Measurements from ENCODE around the gene OR10H4. TPM values are rescaled to one million over a fixed set of nuclear protein-coding genes. Genes with fewer than 3 reads are reported as not detected.
"Not testable (repeated sequence)": the region's sequence is repeated elsewhere in the genome, so short reads cannot be mapped to it uniquely, and the experiment has no call there.

The OR10H4 gene
- total RNA-seq, 1 donor from 2014 or later = not detected

DNA sequence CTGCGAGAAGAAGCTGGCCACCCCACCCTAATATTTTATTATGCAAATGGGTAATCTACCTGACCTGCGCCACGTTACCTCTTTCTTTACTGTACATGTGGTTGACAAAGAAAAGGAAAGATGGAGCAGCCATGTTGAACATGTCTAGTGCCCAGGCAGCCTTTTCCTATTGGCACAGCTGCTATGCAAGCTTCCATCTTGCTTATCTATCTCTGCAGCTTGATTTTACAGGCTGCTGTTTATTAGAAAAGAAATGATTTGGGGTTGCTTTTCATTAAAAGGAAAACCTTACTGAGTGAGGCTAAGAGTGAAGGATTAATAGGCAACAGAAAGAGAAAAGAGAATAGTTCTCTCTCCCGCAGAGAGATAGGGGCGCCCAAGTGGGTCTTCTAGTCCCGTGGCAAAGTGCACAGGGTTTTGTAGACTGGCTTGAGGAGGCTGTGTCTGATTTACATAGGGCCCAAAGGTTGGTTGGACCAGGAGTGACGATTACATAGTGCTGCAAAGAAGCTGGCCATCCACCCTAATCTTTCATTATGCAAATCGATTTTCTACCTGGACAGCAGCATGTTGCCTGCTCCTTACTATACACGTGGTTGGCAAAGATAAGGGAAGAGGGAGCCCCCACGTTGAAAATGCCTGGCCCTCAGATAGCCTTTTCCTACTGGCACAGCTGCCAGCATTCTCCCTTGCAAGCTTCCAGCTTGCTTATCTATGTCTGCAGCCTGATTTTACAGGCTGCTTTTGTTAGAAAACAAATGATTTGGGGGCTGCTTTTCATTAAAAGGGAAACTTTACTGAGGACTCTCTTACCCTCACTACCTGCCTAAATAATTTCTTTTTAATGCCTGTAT, 28.3 kb downstream of the OR10H4 start:
- H3K27ac ChIP-seq (ENCODE audit: low read depth, low read length) = no peak overlapping the region
- H3K4me3 ChIP-seq (ENCODE audit: low read length in 3 of 3) = no peak overlapping the region
- H3K4me1 ChIP-seq (ENCODE audit: control insufficient read depth in 3 of 3, insufficient read depth in 3 of 3, low read length in 3 of 3) = no peaks in the 10 kb centered on the region
- no peaks in the 10 kb centered on the region for H3K36me3 ChIP-seq (ENCODE audit: control insufficient read depth in 3 of 3, insufficient read depth in 3 of 3, low read length in 3 of 3)
- peaks cover 0 to 3% (median 0%) of the 10 kb centered on the region in 3 donors for H3K9me3 ChIP-seq (ENCODE audit: control insufficient read depth in 3 of 3, low read length in 3 of 3)
- H3K27me3 ChIP-seq (ENCODE audit: control insufficient read depth in 3 of 3, insufficient read depth in 3 of 3, low read length in 3 of 3) = peaks cover 0 to 15% (median 4%) of the 10 kb centered on the region in 3 donors
- H3K9ac ChIP-seq (ENCODE audit: low read depth in 1 of 3, low read length in 3 of 3) = no peak overlapping the region

DNA sequence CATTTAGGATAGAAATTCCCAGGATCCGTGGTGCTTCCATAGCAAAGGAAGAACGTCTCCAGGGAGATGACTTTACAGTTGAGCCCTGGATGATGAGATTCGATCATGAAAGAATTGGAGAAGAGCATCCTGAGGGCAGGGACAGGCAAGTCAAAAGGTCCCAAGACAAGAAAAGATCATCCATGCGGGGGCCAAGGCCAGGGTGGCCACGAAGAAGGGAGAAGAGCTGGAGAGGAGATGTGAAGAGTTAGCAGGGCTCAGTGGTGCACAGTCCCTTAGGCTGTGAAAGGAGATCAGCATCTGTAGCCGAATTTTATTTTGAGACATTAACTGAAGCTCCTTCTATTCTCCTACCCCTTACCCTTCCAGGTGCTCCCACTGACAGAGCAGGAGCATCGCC, 28.9 kb downstream of the OR10H4 start:
- Histone ChIP-seq H3K9me3 (ENCODE audit: control insufficient read depth in 3 of 3, low read length in 3 of 3) (peaks cover 0 to 3% (median 0%) of the 10 kb centered on the region in 3 donors), H3K4me3 (ENCODE audit: low read length in 3 of 3) (no peak overlapping the region), H3K27me3 (ENCODE audit: control insufficient read depth in 3 of 3, insufficient read depth in 3 of 3, low read length in 3 of 3) (peaks cover 0 to 15% (median 4%) of the 10 kb centered on the region in 3 donors), H3K27ac (ENCODE audit: low read depth, low read length) (no peak overlapping the region), H3K36me3 (ENCODE audit: control insufficient read depth in 3 of 3, insufficient read depth in 3 of 3, low read length in 3 of 3) (no peaks in the 10 kb centered on the region), H3K9ac (ENCODE audit: low read depth in 1 of 3, low read length in 3 of 3) (no peak overlapping the region), H3K4me1 (ENCODE audit: control insufficient read depth in 3 of 3, insufficient read depth in 3 of 3, low read length in 3 of 3) (no peaks in the 10 kb centered on the region)

DNA sequence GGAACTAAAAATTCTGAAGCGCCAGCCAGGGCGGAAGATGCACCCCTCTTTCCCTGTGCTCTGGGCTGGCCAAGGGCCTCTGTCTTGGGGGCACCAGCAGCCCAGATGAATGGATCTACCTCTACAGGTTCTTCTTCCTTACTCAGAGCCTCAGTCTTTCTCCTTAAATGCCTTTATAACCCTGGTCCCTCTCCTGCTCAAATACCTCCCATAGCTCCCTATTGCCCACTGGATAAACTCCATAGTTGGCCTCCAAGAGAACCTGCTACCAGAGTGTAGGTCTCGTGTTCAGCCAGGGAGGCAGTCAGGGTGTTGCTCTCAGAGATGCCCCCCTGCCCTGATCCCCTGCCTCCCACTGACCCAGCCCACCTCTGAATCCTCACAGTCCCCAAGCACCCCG, 30.5 kb downstream of the OR10H4 start:
- H3K27me3 ChIP-seq (ENCODE audit: control insufficient read depth in 3 of 3, insufficient read depth in 3 of 3, low read length in 3 of 3) = peaks cover 0 to 13% (median 4%) of the 10 kb centered on the region in 3 donors
- no peak overlapping the region for H3K27ac ChIP-seq (ENCODE audit: low read depth, low read length)
- peaks cover 0 to 3% (median 0%) of the 10 kb centered on the region in 3 donors for H3K9me3 ChIP-seq (ENCODE audit: control insufficient read depth in 3 of 3, low read length in 3 of 3)
- H3K4me3 ChIP-seq (ENCODE audit: low read length in 3 of 3) = no peak overlapping the region
- H3K9ac ChIP-seq (ENCODE audit: low read depth in 1 of 3, low read length in 3 of 3) = no peak overlapping the region
- H3K36me3 ChIP-seq (ENCODE audit: control insufficient read depth in 3 of 3, insufficient read depth in 3 of 3, low read length in 3 of 3) = no peaks in the 10 kb centered on the region
- no peaks in the 10 kb centered on the region for H3K4me1 ChIP-seq (ENCODE audit: control insufficient read depth in 3 of 3, insufficient read depth in 3 of 3, low read length in 3 of 3)

DNA sequence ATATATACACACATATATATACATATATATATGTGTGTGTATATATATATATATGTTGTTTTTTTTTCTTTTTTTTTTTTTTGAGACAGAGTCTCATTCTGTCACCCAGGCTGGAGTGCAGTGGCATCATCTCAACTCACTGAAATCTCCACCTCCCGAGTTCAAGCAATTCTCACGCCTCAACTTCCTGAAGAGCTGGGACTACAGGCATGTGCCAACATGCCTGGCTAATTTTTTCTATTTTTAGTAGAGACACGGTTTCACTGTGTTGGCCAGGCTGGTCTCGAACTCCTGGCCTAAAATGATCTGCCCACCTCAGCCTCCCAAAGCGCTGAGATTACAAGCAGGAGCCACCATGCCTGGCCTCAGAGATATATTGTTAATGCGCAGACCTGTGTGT, 37.0 kb downstream of the OR10H4 start:
- H3K4me3 ChIP-seq (ENCODE audit: low read length in 3 of 3) = not testable (repeated sequence)

DNA sequence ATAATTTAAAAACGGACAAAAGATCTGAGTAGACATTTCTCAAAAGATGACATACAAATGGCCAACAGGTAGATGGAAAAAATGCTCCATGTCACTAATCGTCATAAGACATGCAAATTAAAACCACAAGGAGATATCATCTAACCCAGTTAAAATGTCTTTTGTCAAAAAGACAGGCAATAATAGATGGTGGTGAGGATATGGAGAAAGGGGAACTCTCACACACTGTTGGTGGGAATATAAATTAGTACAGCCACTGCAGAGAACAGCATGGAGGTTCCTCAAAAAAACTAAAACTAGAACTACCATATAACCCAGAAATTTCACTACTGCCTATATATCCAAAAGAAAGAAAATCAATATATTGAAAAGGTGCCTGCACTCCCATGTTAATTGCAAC, 37.9 kb downstream of the OR10H4 start:
- Histone ChIP-seq H3K36me3 (ENCODE audit: control insufficient read depth in 3 of 3, insufficient read depth in 3 of 3, low read length in 3 of 3) (no peaks in the 10 kb centered on the region), H3K27ac (ENCODE audit: low read depth, low read length) (no peak overlapping the region), H3K4me1 (ENCODE audit: control insufficient read depth in 3 of 3, insufficient read depth in 3 of 3, low read length in 3 of 3) (no peaks in the 10 kb centered on the region), H3K4me3 (ENCODE audit: low read length in 3 of 3) (no peak overlapping the region), H3K9me3 (ENCODE audit: control insufficient read depth in 3 of 3, low read length in 3 of 3) (peaks cover 0 to 2% (median 0%) of the 10 kb centered on the region in 3 donors), H3K27me3 (ENCODE audit: control insufficient read depth in 3 of 3, insufficient read depth in 3 of 3, low read length in 3 of 3) (peaks cover 0 to 5% (median 3%) of the 10 kb centered on the region in 3 donors), H3K9ac (ENCODE audit: low read depth in 1 of 3, low read length in 3 of 3) (no peak overlapping the region)

More for the DNA sequence above, 37.0 kb downstream of the OR10H4 start:
- not testable (repeated sequence) for H3K9me3 ChIP-seq (ENCODE audit: control insufficient read depth in 3 of 3, low read length in 3 of 3); H3K36me3 ChIP-seq (ENCODE audit: control insufficient read depth in 3 of 3, insufficient read depth in 3 of 3, low read length in 3 of 3); H3K9ac ChIP-seq (ENCODE audit: low read depth in 1 of 3, low read length in 3 of 3); H3K27ac ChIP-seq (ENCODE audit: low read depth, low read length); H3K4me1 ChIP-seq (ENCODE audit: control insufficient read depth in 3 of 3, insufficient read depth in 3 of 3, low read length in 3 of 3); H3K27me3 ChIP-seq (ENCODE audit: control insufficient read depth in 3 of 3, insufficient read depth in 3 of 3, low read length in 3 of 3)

DNA sequence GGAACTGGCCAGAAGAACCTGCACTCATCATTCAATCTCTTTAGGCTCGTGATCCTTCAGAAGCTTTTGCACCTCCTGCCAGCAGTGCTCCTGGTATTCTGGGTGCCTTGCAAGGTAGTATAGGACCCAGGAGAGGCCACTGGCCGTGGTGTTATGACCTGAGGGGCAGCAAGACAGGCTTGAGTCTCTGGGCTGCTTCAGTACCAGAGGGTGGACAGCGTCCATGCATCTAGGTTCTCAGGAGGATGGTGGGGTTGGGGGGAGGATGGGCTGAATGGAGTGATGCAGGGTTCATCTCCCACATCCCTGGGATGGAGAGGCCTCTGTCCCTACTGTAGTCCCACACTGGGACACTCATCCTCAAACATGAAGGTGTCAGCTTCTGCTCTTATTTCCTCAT, 41.1 kb downstream of the OR10H4 start:
- Histone ChIP-seq H3K4me3 (ENCODE audit: low read length in 3 of 3) (no peak overlapping the region), H3K4me1 (ENCODE audit: control insufficient read depth in 3 of 3, insufficient read depth in 3 of 3, low read length in 3 of 3) (no peaks in the 10 kb centered on the region), H3K27me3 (ENCODE audit: control insufficient read depth in 3 of 3, insufficient read depth in 3 of 3, low read length in 3 of 3) (peaks cover 0 to 10% (median 5%) of the 10 kb centered on the region in 3 donors), H3K36me3 (ENCODE audit: control insufficient read depth in 3 of 3, insufficient read depth in 3 of 3, low read length in 3 of 3) (no peaks in the 10 kb centered on the region), H3K9ac (ENCODE audit: low read depth in 1 of 3, low read length in 3 of 3) (no peak overlapping the region), H3K27ac (ENCODE audit: low read depth, low read length) (no peak overlapping the region), H3K9me3 (ENCODE audit: control insufficient read depth in 3 of 3, low read length in 3 of 3) (peaks cover 0 to 2% (median 0%) of the 10 kb centered on the region in 3 donors)

DNA sequence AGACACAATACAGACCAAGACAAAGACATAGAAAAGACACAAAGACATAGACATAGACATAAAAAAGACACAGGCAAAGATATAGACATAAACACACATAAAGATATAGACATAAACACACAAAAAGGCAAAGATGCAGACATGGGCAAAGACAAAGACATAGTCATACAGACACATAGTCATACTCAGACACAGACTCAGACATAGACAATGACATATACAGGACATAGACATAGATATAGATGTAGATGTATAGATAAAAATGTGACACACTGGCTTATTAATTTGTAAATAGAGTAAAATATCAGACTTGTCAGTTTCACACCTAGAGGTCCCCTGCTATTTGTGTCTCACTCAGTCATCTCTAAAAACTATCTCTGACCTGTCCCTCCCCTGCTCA, 42.8 kb downstream of the OR10H4 start:
- Histone ChIP-seq H3K4me1 (ENCODE audit: control insufficient read depth in 3 of 3, insufficient read depth in 3 of 3, low read length in 3 of 3) (no peaks in the 10 kb centered on the region), H3K27ac (ENCODE audit: low read depth, low read length) (no peak overlapping the region), H3K9ac (ENCODE audit: low read depth in 1 of 3, low read length in 3 of 3) (no peak overlapping the region), H3K36me3 (ENCODE audit: control insufficient read depth in 3 of 3, insufficient read depth in 3 of 3, low read length in 3 of 3) (no peaks in the 10 kb centered on the region), H3K27me3 (ENCODE audit: control insufficient read depth in 3 of 3, insufficient read depth in 3 of 3, low read length in 3 of 3) (peaks cover 0 to 10% (median 5%) of the 10 kb centered on the region in 3 donors), H3K4me3 (ENCODE audit: low read length in 3 of 3) (no peak overlapping the region), H3K9me3 (ENCODE audit: control insufficient read depth in 3 of 3, low read length in 3 of 3) (peaks cover 0 to 2% (median 0%) of the 10 kb centered on the region in 3 donors)

DNA sequence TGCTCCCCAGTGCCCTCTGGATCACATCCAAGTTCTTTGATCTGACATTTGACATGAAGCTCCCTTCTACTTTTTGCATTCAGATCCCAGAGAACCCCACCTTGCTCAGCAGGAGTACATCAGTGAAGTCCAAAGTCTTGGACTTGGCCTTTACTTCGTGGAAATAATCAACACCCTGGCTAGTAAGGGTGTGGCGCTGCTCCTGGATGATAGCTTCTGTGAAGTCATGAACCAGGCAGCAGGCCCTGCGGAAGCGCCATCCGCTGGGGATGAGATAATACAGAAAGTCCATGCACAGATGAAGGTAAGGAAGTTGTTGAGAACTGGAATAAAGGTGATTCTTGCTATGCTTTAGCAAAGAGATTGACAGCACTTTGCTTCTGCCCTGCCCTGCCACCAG, 43.2 kb downstream of the OR10H4 start:
- H3K4me1 ChIP-seq (ENCODE audit: control insufficient read depth in 3 of 3, insufficient read depth in 3 of 3, low read length in 3 of 3) = no peaks in the 10 kb centered on the region
- peaks cover 0 to 10% (median 5%) of the 10 kb centered on the region in 3 donors for H3K27me3 ChIP-seq (ENCODE audit: control insufficient read depth in 3 of 3, insufficient read depth in 3 of 3, low read length in 3 of 3)
- no peak overlapping the region for H3K27ac ChIP-seq (ENCODE audit: low read depth, low read length)
- H3K9me3 ChIP-seq (ENCODE audit: control insufficient read depth in 3 of 3, low read length in 3 of 3) = peaks cover 0 to 1% (median 0%) of the 10 kb centered on the region in 3 donors
- H3K4me3 ChIP-seq (ENCODE audit: low read length in 3 of 3) = no peak overlapping the region
- H3K9ac ChIP-seq (ENCODE audit: low read depth in 1 of 3, low read length in 3 of 3) = no peak overlapping the region
- H3K36me3 ChIP-seq (ENCODE audit: control insufficient read depth in 3 of 3, insufficient read depth in 3 of 3, low read length in 3 of 3) = no peaks in the 10 kb centered on the region

DNA sequence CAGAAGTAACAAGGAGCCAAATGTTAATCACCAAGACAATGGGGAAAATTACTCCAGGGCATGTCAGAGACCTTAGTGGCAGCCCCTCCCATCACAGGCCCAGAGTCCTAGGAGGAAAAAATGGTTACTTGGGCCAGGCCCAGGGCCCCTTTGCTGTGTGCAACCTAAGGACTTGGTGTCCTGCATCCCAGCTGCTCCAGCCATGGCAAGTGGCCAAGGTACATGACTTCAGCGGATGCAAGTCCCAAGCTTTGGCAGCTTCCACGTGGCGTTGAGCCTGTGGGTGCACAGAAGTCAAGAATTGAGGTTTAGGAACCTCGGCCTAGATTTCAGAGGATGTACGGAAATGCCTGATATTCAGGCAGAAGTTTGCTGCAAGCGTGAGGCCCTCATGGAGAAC, 46.7 kb downstream of the OR10H4 start:
- Histone ChIP-seq H3K9ac (ENCODE audit: low read depth in 1 of 3, low read length in 3 of 3) (no peak overlapping the region), H3K4me1 (ENCODE audit: control insufficient read depth in 3 of 3, insufficient read depth in 3 of 3, low read length in 3 of 3) (no peaks in the 10 kb centered on the region), H3K27ac (ENCODE audit: low read depth, low read length) (no peak overlapping the region), H3K27me3 (ENCODE audit: control insufficient read depth in 3 of 3, insufficient read depth in 3 of 3, low read length in 3 of 3) (peaks cover 0 to 5% (median 2%) of the 10 kb centered on the region in 3 donors), H3K4me3 (ENCODE audit: low read length in 3 of 3) (no peak overlapping the region), H3K36me3 (ENCODE audit: control insufficient read depth in 3 of 3, insufficient read depth in 3 of 3, low read length in 3 of 3) (no peaks in the 10 kb centered on the region), H3K9me3 (ENCODE audit: control insufficient read depth in 3 of 3, low read length in 3 of 3) (no peaks in the 10 kb centered on the region)

DNA sequence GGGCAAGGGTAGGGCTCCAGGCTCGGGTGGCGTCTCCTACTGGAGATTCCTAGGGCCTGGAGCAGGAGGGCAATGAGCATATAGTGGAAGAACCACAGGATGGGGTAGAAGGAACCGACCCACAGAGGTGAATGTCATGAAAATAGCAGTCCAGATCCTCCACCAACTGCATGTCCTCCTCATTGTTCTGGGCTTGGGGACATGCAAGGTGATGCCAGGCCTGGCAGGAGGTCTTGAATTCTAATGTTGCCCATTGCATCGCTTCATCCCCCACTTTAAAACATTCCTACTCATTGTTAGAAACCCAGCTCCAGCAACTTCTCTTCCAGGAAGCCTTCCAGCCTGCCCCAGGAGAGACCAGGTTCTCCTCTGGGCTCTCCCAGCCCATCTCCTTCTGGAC, 49.4 kb downstream of the OR10H4 start:
- H3K4me1 ChIP-seq (ENCODE audit: control insufficient read depth in 3 of 3, insufficient read depth in 3 of 3, low read length in 3 of 3) = peaks cover 7 to 13% (median 10%) of the 10 kb centered on the region in 3 donors
- no peak overlapping the region for H3K4me3 ChIP-seq (ENCODE audit: low read length in 3 of 3)
- H3K27ac ChIP-seq (ENCODE audit: low read depth, low read length) = no peak overlapping the region
- H3K9me3 ChIP-seq (ENCODE audit: control insufficient read depth in 3 of 3, low read length in 3 of 3) = no peaks in the 10 kb centered on the region
- no peaks in the 10 kb centered on the region for H3K36me3 ChIP-seq (ENCODE audit: control insufficient read depth in 3 of 3, insufficient read depth in 3 of 3, low read length in 3 of 3)
- H3K27me3 ChIP-seq (ENCODE audit: control insufficient read depth in 3 of 3, insufficient read depth in 3 of 3, low read length in 3 of 3) = no peaks in the 10 kb centered on the region
- no peak overlapping the region for H3K9ac ChIP-seq (ENCODE audit: low read depth in 1 of 3, low read length in 3 of 3)
